ENCODE measurements around the gene GALNT5.

- TF ChIP-seq POLR2A (IDR thresholded peaks at IDR 0.05; ENCODE audit: low read depth, low read length): no peak
- no peak for TF ChIP-seq TAF1 (IDR thresholded peaks at IDR 0.05; ENCODE audit: low read depth, low read length)
Measured at GRCh38 chr2:157292853-157293252, 35.3 kb downstream of the GALNT5 start.
